HCT116 (cell line): ENCODE data around the gene CRK. TPM values are rescaled to one million over a fixed set of nuclear protein-coding genes. Genes with fewer than 3 reads are reported as not detected.
A peak's percentile ranks its signal among the peaks of the same experiment; 100 is the strongest.

Experiments
- ATAC-seq: fragments of 200-7000 bp; cut with Tn5 transposase; 2 replicates; pipeline ENCODE4 v1.9.1; 2020; ENCODE audit warnings: mild to moderate bottlenecking, moderate library complexity
- BruUV-seq: library from RNA; stranded (reverse); fragments of 400-500 nt; replicated peaks from 2 replicates; lab custom pipeline; 2021; lab: Mats Ljungman, UMichigan
- CTCF ChIA-PET: fragments of 300-600 bp; sonication (Branson Sonifier 250); formaldehyde crosslinking; loops from one replicate; lab custom pipeline; 2021; ENCODE audit warnings: antibody characterized with exemption; lab: Charles Lee
- POLR2A ChIA-PET: fragments of 300-600, 350-600 bp; sonication (Branson Sonifier 250); formaldehyde crosslinking; loops from one replicate; lab custom pipeline; 2021; ENCODE audit warnings: antibody characterized with exemption; lab: Charles Lee
- RAD21 ChIA-PET, 2 experiments: fragments of 300-600 bp; sonication (Branson Sonifier 250); formaldehyde crosslinking; loops; one replicate each; lab custom pipeline; 2023; ENCODE audit warnings: low total read pairs in 2 of 2; ENCODE audit not compliant: uncharacterized antibody in 2 of 2, unreplicated experiment in 2 of 2, low non-redundant PET in 1 of 2; lab: Charles Lee
- DNase-seq: peaks from one replicate; pipeline ENCODE4 v3.0.0-alpha.2; 2010; ENCODE audit warnings: low read depth, low spot score
- H2AFZ ChIP-seq: fragments of 200-600 bp; shearing (Covaris generic), sonication (generic); 2 replicates; pipeline ENCODE4 v1.6.1; 2017; ENCODE audit warnings: low read depth, mixed run types, mixed read lengths, antibody characterized with exemption, low read length; ENCODE audit not compliant: poor library complexity, severe bottlenecking
- H3K27ac ChIP-seq: 2 replicates; pipeline ENCODE4 v1.5.1; 2012; ENCODE audit warnings: low read depth, low read length
- H3K27me3 ChIP-seq: fragments of 200-600 bp; sonication (generic); 2 replicates; pipeline ENCODE4 v1.6.1; 2016; ENCODE audit warnings: mixed run types, low read length, mixed read lengths; ENCODE audit not compliant: insufficient read depth
- H3K36me3 ChIP-seq, 2 experiments: fragments of 200-500 bp in 1 of 2; fragments of 200-600 bp in 1 of 2; sonication (Bioruptor generic) in 1 of 2; sonication (generic) in 1 of 2; 2 replicates each; pipeline versions ENCODE4 v1.5.1 to v1.6.1; 2014 to 2016; ENCODE audit warnings: low read length in 2 of 2, inconsistent platforms in 1 of 2, mixed read lengths in 1 of 2, mixed run types in 1 of 2; ENCODE audit not compliant: insufficient read depth in 2 of 2, control insufficient read depth in 1 of 2
- H3K4me1 ChIP-seq, 2 experiments: fragments of 200-600 bp in 1 of 2; sonication (generic) in 1 of 2; 2 replicates each; pipeline versions ENCODE4 v1.5.1 to v1.6.1; 2012 to 2017; ENCODE audit warnings: low read length in 2 of 2, inconsistent platforms in 1 of 2, mild to moderate bottlenecking in 1 of 2, mixed read lengths in 1 of 2, mixed run types in 1 of 2, moderate library complexity in 1 of 2; ENCODE audit not compliant: insufficient read depth in 2 of 2, control insufficient read depth in 1 of 2
- H3K4me2 ChIP-seq: fragments of 200-600 bp; sonication (generic); 2 replicates; pipeline ENCODE4 v1.6.1; 2017; ENCODE audit warnings: mixed run types, low read length, mixed read lengths
- H3K4me3 ChIP-seq, 2 experiments: fragments of 200-600 bp in 1 of 2; sonication (generic) in 1 of 2; replicated peaks in 1 of 2; 2 replicates each; pipeline ENCODE4 v1.5.1; 2011 to 2016; ENCODE audit warnings: low read length in 2 of 2, control low read depth in 1 of 2, low read depth in 1 of 2, mild to moderate bottlenecking in 1 of 2, mixed read lengths in 1 of 2, mixed run types in 1 of 2
- H3K79me2 ChIP-seq: fragments of 200-600 bp; sonication (generic); 2 replicates; pipeline ENCODE4 v1.6.1; 2017; ENCODE audit warnings: mild to moderate bottlenecking, mixed run types, low read length, moderate library complexity, mixed read lengths; ENCODE audit not compliant: insufficient read depth
- H3K9ac ChIP-seq: fragments of 200-600 bp; sonication (generic); 2 replicates; pipeline ENCODE4 v1.6.1; 2016; ENCODE audit warnings: low read length, mixed read lengths
- H3K9me2 ChIP-seq: fragments of 200-600 bp; sonication (generic), shearing (Covaris generic); 2 replicates; pipeline ENCODE4 v1.6.1; 2017; ENCODE audit warnings: mixed run types, mild to moderate bottlenecking, moderate library complexity; ENCODE audit not compliant: insufficient read depth
- H3K9me3 ChIP-seq, 2 experiments: fragments of 200-500 bp in 1 of 2; fragments of 200-600 bp in 1 of 2; sonication (Bioruptor generic) in 1 of 2; sonication (generic) in 1 of 2; 2 replicates each; pipeline ENCODE4 v1.6.1; 2014 to 2017; ENCODE audit warnings: low read length in 2 of 2, mixed read lengths in 2 of 2, inconsistent platforms in 1 of 2, low read depth in 1 of 2, mild to moderate bottlenecking in 1 of 2, mixed run types in 1 of 2, moderate library complexity in 1 of 2; ENCODE audit not compliant: control insufficient read depth in 1 of 2, insufficient read depth in 1 of 2
- H4K20me1 ChIP-seq: fragments of 200-600 bp; sonication (generic), shearing (Covaris generic); 2 replicates; pipeline ENCODE4 v1.6.1; 2017; ENCODE audit warnings: mixed run types, mild to moderate bottlenecking, moderate library complexity; ENCODE audit not compliant: insufficient read depth
- CBX3 ChIP-seq: IDR thresholded peaks from 2 replicates; pipeline ENCODE4 v1.6.1; 2012; ENCODE audit warnings: low read depth
- CEBPB ChIP-seq: IDR thresholded peaks from 2 replicates; pipeline ENCODE4 v1.6.1; 2012; ENCODE audit warnings: low read depth
- EGR1 ChIP-seq: IDR thresholded peaks from 2 replicates; pipeline ENCODE4 v1.6.1; 2012; ENCODE audit warnings: low read depth
- EZH2 ChIP-seq: fragments of 200-600 bp; sonication (generic); IDR thresholded peaks from 2 replicates; pipeline ENCODE4 v1.6.1; 2017; ENCODE audit warnings: antibody characterized with exemption, mixed run types
- FOSL1 ChIP-seq: IDR thresholded peaks from 2 replicates; pipeline ENCODE4 v1.6.1; 2012; ENCODE audit warnings: low read depth
- JUND ChIP-seq: IDR thresholded peaks from 2 replicates; pipeline ENCODE4 v1.6.1; 2012
- POLR2AphosphoS5 ChIP-seq: IDR thresholded peaks from 2 replicates; pipeline ENCODE4 v1.6.1; 2011; ENCODE audit warnings: mild to moderate bottlenecking, low read depth, low read length, moderate library complexity
- REST ChIP-seq: IDR thresholded peaks from 2 replicates; pipeline ENCODE4 v1.6.1; 2012; ENCODE audit warnings: low read depth
- SRF ChIP-seq: IDR thresholded peaks from 2 replicates; pipeline ENCODE4 v1.6.1; 2012; ENCODE audit warnings: low read depth
- YY1 ChIP-seq: IDR thresholded peaks from 2 replicates; pipeline ENCODE4 v1.6.1; 2011; ENCODE audit warnings: low read length, low read depth, moderate library complexity, mild to moderate bottlenecking; ENCODE audit not compliant: insufficient replicate concordance; ENCODE audit errors: extremely low read depth
- ZNF274 ChIP-seq: fragments of 200-500 bp; sonication (Bioruptor generic); IDR thresholded peaks from 2 replicates; pipeline ENCODE4 v1.6.1; 2014; ENCODE audit warnings: mild to moderate bottlenecking, low read depth, low read length, inconsistent platforms
- intact Hi-C: fragments of 100-400 bp; cut with micrococcal nuclease; formaldehyde crosslinking; loops from 2 replicates; pipeline ENCODE4 v1.10.0; 2022
- total RNA-seq: library from RNA; stranded (reverse); gene quantifications from one replicate; pipeline ENCODE4 v1.2.1, GENCODE V29; 2021; ENCODE audit not compliant: unreplicated experiment
- TF ChIP-seq, protein P1 (sequence below): IDR thresholded peaks from 2 replicates; pipeline ENCODE4 v1.6.1; 2012
- TF ChIP-seq, protein P2 (sequence below), 3 experiments: fragments of 200-600 bp in 1 of 3; sonication (generic) in 1 of 3; IDR thresholded peaks in 2 of 3; conservative IDR thresholded peaks in 1 of 3; 2 replicates each; pipeline ENCODE4 v1.5.1; 2012 to 2017; ENCODE audit warnings: low read depth in 2 of 3, low read length in 2 of 3, antibody characterized with exemption in 1 of 3, borderline replicate concordance in 1 of 3, control low read depth in 1 of 3, mild to moderate bottlenecking in 1 of 3, mixed read lengths in 1 of 3, mixed run types in 1 of 3, moderate library complexity in 1 of 3; ENCODE audit not compliant: insufficient read depth in 1 of 3

CRK gene
- total RNA-seq, 1 experiment from 2014 or later: 55.5 TPM

GRCh38 chr17:1464186-1464585 lies 8.2 kb upstream of the CRK start:
- no peak overlapping the region for H3K9ac ChIP-seq
- ChIA-PET POLR2A (no interaction called here), RAD21 (no interaction called here), CTCF (no interaction called here)
- no peaks in the 10 kb centered on the region for H3K9me3 ChIP-seq
- H3K27me3 ChIP-seq: no peaks in the 10 kb centered on the region
- H3K9me2 ChIP-seq: no peaks in the 10 kb centered on the region
- no peak overlapping the region for H3K4me3 ChIP-seq
- BruUV-seq: no TSS peak
- TF ChIP-seq YY1: no peak
- TF ChIP-seq JUND: no peak
- no peak for TF ChIP-seq EGR1
- no peak for TF ChIP-seq ZNF274
- no peak for TF ChIP-seq EZH2
- TF ChIP-seq POLR2AphosphoS5: no peak
- no peak for TF ChIP-seq CEBPB
- TF ChIP-seq, protein P1, sequence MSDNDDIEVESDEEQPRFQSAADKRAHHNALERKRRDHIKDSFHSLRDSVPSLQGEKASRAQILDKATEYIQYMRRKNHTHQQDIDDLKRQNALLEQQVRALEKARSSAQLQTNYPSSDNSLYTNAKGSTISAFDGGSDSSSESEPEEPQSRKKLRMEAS: no peak
- TF ChIP-seq SRF: no peak
- no peak for TF ChIP-seq REST
- no peak for TF ChIP-seq CBX3
- no peak for TF ChIP-seq FOSL1
- TF ChIP-seq, protein P2, sequence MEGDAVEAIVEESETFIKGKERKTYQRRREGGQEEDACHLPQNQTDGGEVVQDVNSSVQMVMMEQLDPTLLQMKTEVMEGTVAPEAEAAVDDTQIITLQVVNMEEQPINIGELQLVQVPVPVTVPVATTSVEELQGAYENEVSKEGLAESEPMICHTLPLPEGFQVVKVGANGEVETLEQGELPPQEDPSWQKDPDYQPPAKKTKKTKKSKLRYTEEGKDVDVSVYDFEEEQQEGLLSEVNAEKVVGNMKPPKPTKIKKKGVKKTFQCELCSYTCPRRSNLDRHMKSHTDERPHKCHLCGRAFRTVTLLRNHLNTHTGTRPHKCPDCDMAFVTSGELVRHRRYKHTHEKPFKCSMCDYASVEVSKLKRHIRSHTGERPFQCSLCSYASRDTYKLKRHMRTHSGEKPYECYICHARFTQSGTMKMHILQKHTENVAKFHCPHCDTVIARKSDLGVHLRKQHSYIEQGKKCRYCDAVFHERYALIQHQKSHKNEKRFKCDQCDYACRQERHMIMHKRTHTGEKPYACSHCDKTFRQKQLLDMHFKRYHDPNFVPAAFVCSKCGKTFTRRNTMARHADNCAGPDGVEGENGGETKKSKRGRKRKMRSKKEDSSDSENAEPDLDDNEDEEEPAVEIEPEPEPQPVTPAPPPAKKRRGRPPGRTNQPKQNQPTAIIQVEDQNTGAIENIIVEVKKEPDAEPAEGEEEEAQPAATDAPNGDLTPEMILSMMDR (IDR thresholded peaks at IDR 0.05 in 2 of 3, conservative IDR thresholded peaks at IDR 0.05 in 1 of 3; ENCODE audit: borderline replicate concordance in 1 of 3, insufficient read depth in 1 of 3, low read depth in 2 of 3, low read length in 2 of 3): no peak
- H3K4me2 ChIP-seq: 0 out of 2 replicates have a peak overlapping the region, but pooled peaks have one; percentile 80
- ATAC-seq (no peak), DNase-seq (no peak)
- H3K4me1 ChIP-seq: peaks cover 32 to 49% of the 10 kb centered on the region in 2 experiments
- peaks cover 9 to 26% of the 10 kb centered on the region in 2 experiments; a peak in 3 of 4 replicates for H3K36me3 ChIP-seq
- peaks cover 14% of the 10 kb centered on the region; the same call in 1 of the 2 replicates for H3K79me2 ChIP-seq
- H3K27ac ChIP-seq: peak overlapping the region; percentile 89
- intact Hi-C loops: loop anchor here (5.0 kb wide), 1 partner anchor 53 kb away; the partner anchor contains the start of gene INPP5K
- H4K20me1 ChIP-seq: no peaks in the 10 kb centered on the region
- H2AFZ ChIP-seq: no peak overlapping the region
